Anterior cingulate cortex (tissue), 58 donors: ENCODE measurements around the gene RELN.

Experiments used
- DNase-seq, 58 donors: peaks; one replicate each; lab custom pipeline; 2025; lab: John Stamatoyannopoulos, UW

The RELN gene

DNA sequence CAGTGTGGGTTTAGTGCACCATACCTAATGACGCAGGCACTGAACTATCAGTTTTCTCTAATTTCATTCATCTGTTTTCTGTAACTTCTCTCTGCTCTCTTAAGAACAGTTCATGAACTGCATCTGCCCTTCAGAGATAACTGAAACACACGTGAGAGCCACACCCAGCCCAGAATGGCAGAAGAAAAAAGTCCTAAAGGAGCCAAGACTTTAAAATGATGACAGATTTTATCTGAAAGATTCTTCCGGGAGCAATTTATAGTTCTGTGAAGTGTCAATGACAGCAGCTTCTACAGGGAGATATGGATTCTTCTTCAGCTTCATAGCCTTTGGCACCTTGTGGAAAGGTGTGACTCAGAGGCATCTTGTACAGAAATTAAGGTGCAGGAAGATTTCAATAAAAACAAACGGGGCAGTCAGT lies 332.0 kb downstream of the RELN start:
- no peak for DNase-seq

DNA sequence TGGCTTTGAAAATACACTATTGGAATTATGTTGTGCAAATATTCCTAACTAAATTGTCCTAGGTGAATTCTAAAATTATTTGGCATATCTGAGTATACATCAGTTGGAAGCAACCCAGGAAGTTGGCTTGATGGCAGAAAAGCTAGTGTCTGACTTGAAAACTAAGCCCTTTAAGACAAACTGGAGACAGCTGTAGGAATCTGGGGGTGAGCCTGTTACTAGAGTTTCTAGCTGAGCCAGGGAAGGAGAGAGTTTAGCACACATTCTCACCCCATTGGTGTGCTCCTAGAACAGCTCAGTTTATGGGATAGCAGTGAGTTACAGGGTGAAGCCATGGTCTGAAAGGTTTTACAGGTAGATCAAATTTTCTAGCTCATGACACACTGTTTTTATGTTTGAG lies 333.2 kb downstream of the RELN start:
- DNase-seq = no peak

DNA sequence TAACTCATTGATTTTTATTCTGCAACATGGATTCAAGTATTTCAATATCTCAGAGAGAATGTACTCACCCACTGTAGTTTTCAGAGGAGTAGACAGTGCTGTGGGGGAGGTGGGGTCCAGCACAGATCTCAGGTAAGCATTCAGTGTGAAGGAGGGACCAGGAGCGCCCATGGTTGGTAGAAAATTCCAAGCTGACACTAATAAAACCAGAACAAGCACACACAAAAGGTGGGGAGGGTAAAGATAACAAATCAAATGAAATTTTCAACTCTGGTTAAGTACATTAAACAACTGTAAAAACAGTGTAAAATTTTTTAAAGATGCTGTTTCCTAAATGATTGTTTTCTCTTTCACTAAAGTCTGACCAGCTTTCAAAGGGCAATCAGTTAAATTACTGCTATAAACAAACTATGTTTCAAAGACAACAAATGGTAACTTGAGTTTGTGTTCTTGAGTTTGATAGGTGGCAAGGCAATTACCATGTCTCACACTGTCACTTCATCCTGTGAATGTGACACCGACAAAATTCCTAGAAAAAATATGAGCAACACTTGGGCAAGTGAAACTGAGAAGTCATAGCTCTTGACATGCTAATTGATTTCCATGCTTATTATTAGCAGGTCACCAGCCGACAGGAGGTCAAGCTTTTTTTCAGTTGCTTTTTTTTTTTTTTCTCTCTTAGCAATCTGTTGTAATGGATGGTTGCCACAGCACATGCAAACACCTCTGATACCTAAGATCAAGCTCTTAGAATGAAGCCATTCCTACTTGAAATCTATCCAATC lies 337.7 kb downstream of the RELN start:
- no peak for DNase-seq

GRCh38 chr7:103649052-103649451 lies 340.4 kb downstream of the RELN start:
- no peak for DNase-seq

DNA sequence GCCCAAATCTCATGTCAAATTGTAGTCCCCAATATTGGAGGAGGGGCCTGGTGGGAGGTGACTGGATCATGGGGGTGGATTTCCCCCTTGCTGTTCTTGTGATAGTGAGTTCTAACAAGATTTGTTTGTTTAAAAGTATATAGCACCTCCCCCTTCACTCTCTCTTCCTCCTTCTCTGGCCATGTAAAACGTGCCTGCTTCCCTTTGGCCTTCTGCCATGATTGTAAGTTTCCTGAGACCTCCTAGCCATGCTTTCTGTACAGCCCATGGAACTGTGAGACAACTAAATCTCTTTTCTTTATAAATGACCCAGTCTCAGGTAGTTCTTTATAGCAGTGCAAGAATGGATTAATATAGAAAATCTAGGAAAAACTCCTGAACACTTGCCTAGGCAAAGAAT lies 341.3 kb downstream of the RELN start:
- DNase-seq = no peak

DNA sequence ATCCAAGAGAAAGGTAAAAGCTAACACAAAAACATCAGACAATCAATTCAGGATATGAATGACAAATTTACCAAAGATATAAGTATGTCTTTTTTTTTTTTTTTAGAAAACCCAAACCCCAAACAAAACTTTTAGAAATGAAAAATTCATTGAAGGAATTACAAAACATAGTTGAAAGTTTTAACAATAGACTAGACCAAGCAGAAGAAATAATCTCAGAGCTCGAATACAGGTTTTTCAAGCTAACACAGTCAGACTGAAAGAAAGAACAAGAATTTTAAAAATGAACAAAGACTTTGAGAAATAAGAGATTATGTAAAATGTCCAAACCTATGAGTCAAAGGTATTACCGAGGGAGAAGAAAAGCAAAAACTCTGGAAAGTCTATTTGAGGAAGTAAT lies 345.1 kb downstream of the RELN start:
- DNase-seq = no peak

DNA sequence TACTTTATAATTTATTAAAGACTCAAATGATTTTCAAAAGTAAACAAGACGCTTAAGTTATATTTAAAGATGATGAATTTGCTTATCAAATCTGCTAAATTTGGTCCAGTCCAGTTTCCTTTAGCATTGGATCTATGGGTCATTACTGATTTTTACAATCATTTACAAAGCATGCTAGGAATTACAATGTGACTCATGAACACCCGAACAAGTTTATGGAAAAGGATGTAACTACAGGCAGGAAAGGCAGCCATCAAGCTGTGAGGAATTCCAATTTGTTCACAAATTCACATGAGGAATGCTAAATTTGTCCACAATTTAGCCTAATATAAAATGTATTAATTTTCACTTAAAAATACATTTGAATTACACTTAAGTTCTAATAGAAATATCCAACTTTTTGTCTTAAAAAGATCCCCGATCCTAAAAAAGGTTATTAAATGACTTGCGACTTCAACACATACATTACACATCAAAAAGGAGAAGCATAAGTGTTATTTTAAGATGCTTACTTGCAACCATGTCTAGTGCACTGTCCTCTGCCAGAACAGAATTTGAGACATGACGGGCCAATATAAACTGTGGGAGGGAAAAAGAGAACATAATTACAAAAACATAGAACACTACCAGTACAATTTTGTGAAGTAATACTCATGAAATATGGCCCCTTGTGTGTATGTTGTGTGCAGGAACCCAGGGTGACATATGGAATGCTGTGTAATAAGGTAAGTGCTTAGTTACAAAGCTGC lies 349.3 kb downstream of the RELN start:
- DNase-seq = no peak

DNA sequence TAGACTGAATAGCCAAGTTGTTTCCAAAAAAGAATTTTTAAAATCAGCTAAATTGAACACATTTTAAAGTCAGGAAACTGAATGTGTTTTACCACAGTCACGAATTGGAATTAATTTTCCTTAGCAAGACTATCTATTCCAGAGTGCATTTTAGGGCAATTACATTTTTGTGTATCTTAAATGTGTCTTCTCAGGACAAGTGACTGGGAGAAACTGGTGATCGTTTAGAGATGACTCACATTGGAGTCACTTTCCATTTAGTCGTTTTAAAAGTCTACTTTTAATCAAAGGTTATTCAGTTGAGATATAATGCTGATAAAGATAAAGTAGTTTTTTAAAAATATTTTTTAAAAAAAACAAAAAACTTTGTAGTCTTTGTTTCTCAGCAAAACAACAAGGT lies 351.7 kb downstream of the RELN start:
- DNase-seq = no peak

DNA sequence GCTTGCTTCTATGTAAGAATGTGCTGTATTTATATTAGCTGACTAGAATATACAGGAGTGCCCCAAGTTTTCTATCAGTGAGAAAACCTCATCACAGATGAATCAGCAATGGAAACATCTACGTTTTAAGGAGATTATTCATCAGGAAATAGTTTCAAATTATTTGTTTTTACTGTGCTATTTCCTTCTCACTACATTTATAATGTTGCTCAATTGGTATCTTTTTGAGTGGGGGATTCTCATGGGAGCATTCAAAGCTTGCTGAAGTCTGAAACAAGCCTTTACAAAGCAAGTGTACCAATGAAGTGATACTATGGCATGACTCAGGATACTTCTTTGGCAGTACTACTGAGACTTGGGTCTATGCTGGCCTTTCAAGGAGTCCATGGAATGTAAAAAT lies 352.4 kb downstream of the RELN start:
- no peak for DNase-seq

DNA sequence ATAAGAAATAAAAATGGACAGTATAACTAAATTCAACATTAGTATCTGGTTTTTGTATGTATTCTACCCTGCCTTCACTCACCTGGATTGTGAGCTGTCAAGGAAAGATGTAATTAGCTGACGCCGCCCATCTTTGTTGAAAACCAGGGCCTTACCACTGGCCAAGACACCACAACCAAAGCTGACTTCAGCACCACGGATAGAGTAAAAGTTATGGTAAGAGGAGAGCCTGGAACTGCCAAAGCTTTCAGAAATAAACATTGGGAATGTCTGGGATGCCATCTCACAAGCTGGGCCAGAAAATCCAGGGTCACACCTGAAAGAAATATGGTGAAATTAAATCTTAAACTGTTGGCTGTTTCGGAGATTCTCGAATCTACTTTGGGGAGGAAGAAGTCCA lies 353.3 kb downstream of the RELN start:
- DNase-seq = no peak

DNA sequence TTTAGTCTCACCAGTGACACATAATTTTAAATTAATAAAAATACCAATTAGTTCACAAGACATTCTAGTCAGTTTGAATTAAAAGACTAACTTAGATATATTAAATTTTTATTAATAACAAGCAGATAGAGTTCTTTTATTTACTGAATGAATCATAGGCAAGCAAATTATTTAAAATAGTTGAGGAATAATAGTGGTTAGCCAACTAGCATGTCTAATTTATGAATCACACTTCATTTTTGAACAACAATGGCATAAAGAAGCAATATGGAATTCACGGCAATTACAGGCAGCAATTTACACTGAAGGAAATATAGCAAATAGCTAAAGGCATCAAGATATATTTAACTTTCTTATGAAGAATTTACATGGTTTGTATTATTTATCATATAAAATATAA lies 356.5 kb downstream of the RELN start:
- no peak for DNase-seq

- DNase-seq = no peak
Measured at GRCh38 chr7:103632005-103632639, 357.3 kb downstream of the RELN start.

GRCh38 chr7:103630318-103630717 lies 359.1 kb downstream of the RELN start:
- no peak for DNase-seq

DNA sequence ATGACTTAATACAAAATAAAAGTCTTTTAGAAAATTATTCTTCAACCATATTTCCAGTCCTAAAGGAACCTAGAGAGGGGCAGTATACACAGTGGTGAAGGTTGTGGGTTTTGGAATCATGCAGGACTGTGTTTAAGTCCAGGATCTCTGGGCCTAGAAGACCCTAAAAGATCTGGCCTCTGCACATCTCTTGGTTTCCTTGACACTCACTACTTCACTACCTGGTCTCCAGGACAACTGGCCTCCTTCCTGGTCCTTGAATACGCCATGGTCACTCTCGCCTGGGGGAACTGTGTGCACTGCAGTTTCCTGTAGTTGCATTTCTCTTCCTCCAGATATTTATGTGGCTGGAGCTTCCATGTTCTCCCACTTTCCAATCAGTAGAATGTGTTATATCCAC lies 360.7 kb downstream of the RELN start:
- no peak for DNase-seq

DNA sequence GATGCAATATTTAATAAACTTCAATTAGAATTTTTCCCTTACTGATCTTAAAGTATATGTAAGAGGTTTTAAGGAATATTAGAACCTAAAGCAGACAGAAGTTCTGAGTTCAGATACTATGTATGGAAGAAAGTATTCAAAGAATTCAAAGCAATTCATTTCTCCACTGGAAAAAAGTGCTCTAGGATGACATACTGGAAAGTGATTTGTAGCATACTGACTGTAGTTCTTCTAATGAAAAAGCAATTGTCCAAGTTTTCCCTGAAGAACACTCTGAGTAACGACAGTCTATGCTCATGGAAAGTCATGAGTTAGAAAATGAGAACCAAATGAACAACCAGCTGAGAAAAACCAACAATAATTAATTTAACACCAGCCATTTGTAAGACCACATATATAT lies 362.7 kb downstream of the RELN start:
- DNase-seq = no peak

DNA sequence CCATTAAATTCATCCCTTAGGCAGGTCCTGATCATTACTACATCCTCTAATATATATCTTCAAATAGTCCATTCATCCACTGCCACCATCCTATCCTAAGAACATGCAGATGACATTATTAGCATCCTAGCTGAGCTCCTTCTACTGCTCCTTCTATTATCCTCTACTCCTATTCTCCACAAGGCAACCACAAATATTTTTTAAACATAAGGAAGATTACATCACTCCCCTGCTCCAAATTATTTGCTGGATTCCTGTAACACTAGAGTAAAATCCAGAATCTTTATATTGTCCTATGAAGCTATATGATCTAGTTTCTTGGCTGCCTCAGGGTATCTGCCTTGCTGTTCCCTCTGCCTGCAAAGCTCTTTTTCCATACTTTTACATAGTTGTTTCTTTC lies 367.2 kb downstream of the RELN start:
- no peak for DNase-seq

DNA sequence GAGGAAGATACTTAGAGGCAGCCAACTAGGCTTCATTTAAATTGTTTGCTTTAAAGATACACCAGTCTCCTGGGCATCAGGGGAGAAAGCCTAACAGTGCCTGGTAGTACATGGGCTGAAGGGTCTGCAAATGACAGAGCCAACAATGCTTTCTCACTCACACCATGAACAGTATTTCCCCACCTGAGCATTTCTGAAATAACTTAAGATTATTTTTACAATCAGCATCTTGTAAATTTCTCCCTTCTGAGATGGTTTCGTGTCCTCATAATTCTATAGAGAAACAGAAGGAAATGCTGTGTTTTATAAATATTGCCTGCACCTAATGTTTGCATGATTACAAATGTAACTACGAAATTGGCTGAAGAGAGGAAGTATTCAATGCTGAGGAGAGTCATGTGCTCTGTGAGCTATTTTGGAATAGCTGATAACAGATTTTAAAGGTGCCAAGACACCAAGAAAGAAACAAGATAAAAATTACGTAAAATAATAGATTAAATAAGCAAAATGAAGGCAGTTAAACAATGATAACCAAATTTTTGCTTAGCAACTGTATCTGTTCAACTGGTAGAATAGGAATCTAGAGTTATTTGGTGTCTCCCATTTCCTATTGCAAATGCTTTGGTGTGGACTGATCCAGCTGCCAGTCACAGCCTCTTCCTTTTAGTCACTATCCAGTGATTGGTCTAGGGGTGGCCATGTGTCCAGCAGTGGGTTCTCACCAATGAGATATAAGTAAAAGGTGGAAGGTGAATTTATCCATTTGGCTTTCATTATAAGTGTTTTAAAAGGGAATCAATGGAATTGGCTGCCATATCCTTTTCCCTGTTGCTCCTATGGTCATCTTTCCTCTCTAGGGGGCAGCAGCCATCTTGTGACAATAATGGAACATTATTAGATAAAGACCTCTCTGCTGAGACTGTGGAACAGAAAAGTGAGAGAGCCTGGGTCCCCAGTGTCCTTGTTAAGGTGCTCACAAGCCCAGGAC lies 375.5 kb downstream of the RELN start:
- DNase-seq = no peak

GRCh38 chr7:103609778-103610177 lies 379.7 kb downstream of the RELN start:
- no peak for DNase-seq

- DNase-seq = no peak
Measured at GRCh38 chr7:103605640-103606039, 383.8 kb downstream of the RELN start.

- DNase-seq = no peak
Measured at GRCh38 chr7:103598326-103598905, 391.0 kb downstream of the RELN start.
